K562 (cell line): ENCODE measurements around the gene KCNJ12. TPM values are rescaled to one million over a fixed set of nuclear protein-coding genes. Genes with fewer than 3 reads are reported as not detected.
"Not testable (repeated sequence)": the region's sequence is repeated elsewhere in the genome, so short reads cannot be mapped to it uniquely, and the experiment has no call there.

Source experiments
- ATAC-seq: fragments of 200-7000 bp; cut with Tn5 transposase; 3 replicates; pipeline ENCODE4 v1.9.1; 2020; ENCODE audit warnings: moderate library complexity
- BruUV-seq: library from RNA; stranded (reverse); fragments of 400-500 nt; replicated peaks from 2 replicates; lab custom pipeline; 2021; lab: Mats Ljungman, UMichigan
- CTCF ChIA-PET: fragments of 300-600 bp; formaldehyde crosslinking; extraction: SDS; loops from one replicate; lab custom pipeline; 2021; ENCODE audit warnings: low intra/inter-chr PET ratio; lab: Yijun Ruan, JAX
- POLR2A ChIA-PET: fragments of 300-600, 350-650 bp; sonication (Branson Sonifier 250); formaldehyde crosslinking; extraction: SDS; loops from one replicate; lab custom pipeline; 2021; ENCODE audit warnings: antibody characterized with exemption, inconsistent platforms; lab: Yijun Ruan, JAX
- DNase-seq, 4 experiments: peaks; one replicate each; pipeline versions ENCODE4 v3.0.0 to v3.0.0-alpha.2; 2011 to 2018; ENCODE audit warnings: low spot score in 3 of 4, mixed read lengths in 3 of 4; ENCODE audit errors: extremely low read depth in 1 of 4
- FAIRE-seq: peaks from 2 replicates; lab custom pipeline; 2011; peaks lifted over from hg19 to GRCh38; lab: Jason Lieb, UNC
- H2AFZ ChIP-seq: 2 replicates; pipeline ENCODE4 v1.6.0; 2011; ENCODE audit warnings: low read depth, low read length, control low read depth, inconsistent platforms
- H3K27ac ChIP-seq: fragments of 200-600 bp; 3 replicates; pipeline ENCODE4 v1.8.0; 2011; ENCODE audit warnings: low read depth, mild to moderate bottlenecking, control low read depth, inconsistent platforms, low read length, moderate library complexity, mixed read lengths; ENCODE audit errors: extremely low read depth
- H3K27me3 ChIP-seq, 2 experiments: fragments of 300-600 bp in 1 of 2; 2 replicates in 1 of 2; 3 replicates in 1 of 2; pipeline versions ENCODE4 v1.6.0 to v1.8.0; 2011; ENCODE audit warnings: inconsistent platforms in 2 of 2, low read length in 2 of 2, mild to moderate bottlenecking in 1 of 2, mixed read lengths in 1 of 2, moderate library complexity in 1 of 2; ENCODE audit not compliant: control insufficient read depth in 2 of 2, insufficient read depth in 2 of 2
- H3K36me3 ChIP-seq: fragments of 300-600 bp; 3 replicates; pipeline ENCODE4 v1.8.0; 2011; ENCODE audit warnings: mild to moderate bottlenecking, low read length, inconsistent platforms; ENCODE audit not compliant: control insufficient read depth, insufficient read depth
- H3K4me1 ChIP-seq, 2 experiments: fragments of 200-600 bp in 1 of 2; replicated peaks in 1 of 2; 2 replicates in 1 of 2; 3 replicates in 1 of 2; pipeline versions ENCODE4 v1.5.1 to v1.8.0; 2011; ENCODE audit warnings: inconsistent platforms in 2 of 2, low read length in 2 of 2, mild to moderate bottlenecking in 1 of 2, mixed read lengths in 1 of 2, moderate library complexity in 1 of 2; ENCODE audit not compliant: control insufficient read depth in 2 of 2, insufficient read depth in 2 of 2
- H3K4me2 ChIP-seq: 2 replicates; pipeline ENCODE4 v1.6.1; 2011; ENCODE audit warnings: low read length, control low read depth, inconsistent platforms, mixed read lengths; ENCODE audit not compliant: insufficient read depth
- H3K4me3 ChIP-seq: fragments of 200-600 bp; sonication (generic), shearing (Covaris generic); 2 replicates; pipeline ENCODE4 v1.5.1; 2016; ENCODE audit warnings: control low read depth, inconsistent platforms
- H3K79me2 ChIP-seq: fragments of 200-600 bp; 3 replicates; pipeline ENCODE4 v1.8.0; 2011; ENCODE audit warnings: low read length, inconsistent platforms; ENCODE audit not compliant: control insufficient read depth, insufficient read depth
- H3K9ac ChIP-seq, 2 experiments: 2 replicates each; pipeline versions ENCODE4 v1.6.0 to v1.6.1; 2011; ENCODE audit warnings: low read depth in 2 of 2, low read length in 2 of 2, control low read depth in 1 of 2, inconsistent platforms in 1 of 2, mild to moderate bottlenecking in 1 of 2, mixed read lengths in 1 of 2; ENCODE audit not compliant: insufficient read depth in 1 of 2
- H3K9me1 ChIP-seq: one replicate; pipeline ENCODE4 v1.6.0; 2011; ENCODE audit warnings: inconsistent platforms, mild to moderate bottlenecking, low read length, moderate library complexity; ENCODE audit not compliant: control insufficient read depth, insufficient read depth
- H3K9me3 ChIP-seq: replicated peaks from 2 replicates; pipeline ENCODE4 v1.5.1; 2011; ENCODE audit warnings: low read depth, low read length, inconsistent platforms; ENCODE audit not compliant: control insufficient read depth, insufficient read depth
- H4K20me1 ChIP-seq: replicated peaks from 2 replicates; pipeline ENCODE4 v1.6.1; 2011; ENCODE audit warnings: low read length, inconsistent platforms, mixed read lengths; ENCODE audit not compliant: control insufficient read depth, insufficient read depth
- WGBS: fragments of 100-300 bp; shearing (Covaris generic); methylation state at CpG from one replicate; pipeline ENCODE4 v1.1.6; 2016; ENCODE audit warnings: low coverage, mixed read lengths; ENCODE audit not compliant: insufficient coverage; ENCODE audit errors: missing lambda C conversion rate; 5-methylcytosine and 5-hydroxymethylcytosine counted together
- in situ Hi-C: fragments of 300-500 bp; cut with MboI; formaldehyde crosslinking; loops from 4 replicates; pipeline ENCODE4 v1.15.0; 2018; ENCODE audit warnings: inconsistent platforms, mixed read lengths
- intact Hi-C: fragments of 100-400 bp; cut with micrococcal nuclease; formaldehyde crosslinking; loops from 2 replicates; pipeline ENCODE4 v1.14.2; 2022
- polyA plus RNA-seq, 8 experiments: library from polyadenylated mRNA; depleted of rRNA in 4 of 8; stranded (reverse) in 5 of 8; unstranded in 3 of 8; fragments of >200 nt; fragmentation: Nextera tagmentation in 2 of 8; fragmentation: Illumina TruSeq in 1 of 8; extraction: Ambion mirVana in 2 of 8; extraction: Trizol in 1 of 8; gene quantifications; 2 replicates each; pipeline versions ENCODE4 v1.2.1 to v1.2.3, GENCODE V29; 2011 to 2014; ENCODE audit warnings: inconsistent platforms in 1 of 8, missing spikeins in 1 of 8
- total RNA-seq, 7 experiments: library from RNA; depleted of rRNA in 6 of 7; stranded (reverse); fragments of >200 nt in 6 of 7; fragmentation: Illumina TruSeq in 2 of 7; extraction: Trizol in 2 of 7; gene quantifications; 2 replicates each; pipeline versions ENCODE4 v1.2.1 to v1.2.3, GENCODE V29; 2011 to 2021; ENCODE audit warnings: low replicate concordance in 1 of 7

KCNJ12 gene
- total and polyA plus RNA-seq, 9 of the 15 experiments (the other 6 are each of a cell fraction or from before 2014, with no cell fraction given) = 0.02 TPM; not detected in 8

GRCh38 chr17:21348081-21348925 is 27.9 kb upstream of the KCNJ12 start:
- H3K27ac ChIP-seq, POLR2A ChIA-PET, DNase-seq, H3K9me3 ChIP-seq, H3K4me3 ChIP-seq, H3K9ac ChIP-seq, in situ Hi-C loops, BruUV-seq, H2AFZ ChIP-seq, H4K20me1 ChIP-seq, H3K4me1 ChIP-seq, H3K36me3 ChIP-seq, H3K79me2 ChIP-seq, intact Hi-C loops, ATAC-seq, H3K4me2 ChIP-seq, H3K9me1 ChIP-seq, CTCF ChIA-PET: not testable (repeated sequence)
- 8% methylated on average over 2 of the region's 14 CpGs for WGBS
- FAIRE-seq = peak; percentile 55
- H3K27me3 ChIP-seq = peaks cover 2 to 22% of the 10 kb centered on the region in 2 experiments; a peak in 3 of 5 replicates

GRCh38 chr17:21348926-21349261 is 27.3 kb upstream of the KCNJ12 start:
- H3K4me2 ChIP-seq, ATAC-seq: not testable (repeated sequence)

GRCh38 chr17:21349358-21350050 is 26.7 kb upstream of the KCNJ12 start:
- POLR2A ChIA-PET, in situ Hi-C loops, H3K9me3 ChIP-seq, BruUV-seq, H3K36me3 ChIP-seq, H3K9ac ChIP-seq, CTCF ChIA-PET, H2AFZ ChIP-seq, H3K9me1 ChIP-seq, H3K4me3 ChIP-seq, DNase-seq, ATAC-seq, H3K27ac ChIP-seq, H3K4me1 ChIP-seq, H3K79me2 ChIP-seq, H3K4me2 ChIP-seq, intact Hi-C loops, H4K20me1 ChIP-seq: not testable (repeated sequence)
- peak; percentile 74 for FAIRE-seq
- H3K27me3 ChIP-seq = peaks cover 5 to 26% of the 10 kb centered on the region in 2 experiments; a peak in 3 of 5 replicates
- WGBS = 10% methylated on average over 4 of the region's 6 CpGs

More at GRCh38 chr17:21348926-21349261, 27.3 kb upstream of the KCNJ12 start:
- DNase-seq, H3K27ac ChIP-seq, H4K20me1 ChIP-seq, H3K9me3 ChIP-seq, H3K4me3 ChIP-seq, intact Hi-C loops, POLR2A ChIA-PET, H2AFZ ChIP-seq, H3K9ac ChIP-seq, FAIRE-seq, in situ Hi-C loops, CTCF ChIA-PET, BruUV-seq, H3K36me3 ChIP-seq, H3K9me1 ChIP-seq, H3K79me2 ChIP-seq, H3K4me1 ChIP-seq: not testable (repeated sequence)
- 0% methylated on average over 4 of the region's 7 CpGs for WGBS
- H3K27me3 ChIP-seq = peaks cover 5 to 24% of the 10 kb centered on the region in 2 experiments; a peak in 3 of 5 replicates
